Endothelial cell of umbilical vein (primary cell): Measurements from ENCODE around the gene EXD2. TPM values are rescaled to one million over a fixed set of nuclear protein-coding genes. Genes with fewer than 3 reads are reported as not detected.

Experiments
- BruUV-seq: library from RNA; stranded (reverse); fragments of 400-500 nt; replicated peaks from 2 replicates; lab custom pipeline; 2021; lab: Mats Ljungman, UMichigan
- CTCF ChIA-PET: fragments of 300-600, 350-600 bp; sonication (Branson Sonifier 250); formaldehyde crosslinking; loops from one replicate; lab custom pipeline; 2021; ENCODE audit warnings: antibody characterized with exemption, inconsistent platforms; lab: Charles Lee
- POLR2A ChIA-PET: fragments of 300-600, 350-600 bp; sonication (Branson Sonifier 250); formaldehyde crosslinking; loops from one replicate; lab custom pipeline; 2021; ENCODE audit warnings: antibody characterized with exemption, inconsistent platforms; lab: Charles Lee
- DNase-seq: peaks from one replicate; pipeline ENCODE4 v3.0.0-alpha.2; 2011; ENCODE audit warnings: low read depth, low spot score
- FAIRE-seq: peaks from 2 replicates; lab custom pipeline; 2011; peaks lifted over from hg19 to GRCh38; lab: Jason Lieb, UNC
- H2AFZ ChIP-seq: 2 replicates; pipeline ENCODE4 v1.6.0; 2012; ENCODE audit warnings: low read depth, low read length, control low read depth, inconsistent platforms
- H3K27ac ChIP-seq: 2 replicates; pipeline ENCODE4 v1.5.1; 2011; ENCODE audit warnings: low read depth, mild to moderate bottlenecking, control low read depth, low read length, moderate library complexity; ENCODE audit not compliant: insufficient read depth
- H3K27me3 ChIP-seq, 2 experiments: 2 replicates each; pipeline versions ENCODE4 v1.6.0 to v1.6.1; 2011; ENCODE audit warnings: low read length in 2 of 2, mixed read lengths in 1 of 2; ENCODE audit not compliant: control insufficient read depth in 2 of 2, insufficient read depth in 2 of 2
- H3K36me3 ChIP-seq, 2 experiments: 2 replicates in 1 of 2; 3 replicates in 1 of 2; pipeline ENCODE4 v1.5.1; 2011; ENCODE audit warnings: low read length in 2 of 2, mild to moderate bottlenecking in 1 of 2, moderate library complexity in 1 of 2; ENCODE audit not compliant: control insufficient read depth in 2 of 2, insufficient read depth in 2 of 2; ENCODE audit errors: extremely low read depth in 1 of 2
- H3K4me1 ChIP-seq: 3 replicates; pipeline ENCODE4 v1.5.1; 2011; ENCODE audit warnings: mild to moderate bottlenecking, low read length; ENCODE audit not compliant: control insufficient read depth, insufficient read depth; ENCODE audit errors: extremely low read depth
- H3K4me2 ChIP-seq: 2 replicates; pipeline ENCODE4 v1.6.1; 2011; ENCODE audit warnings: low read length, control low read depth, mixed read lengths; ENCODE audit not compliant: insufficient read depth
- H3K4me3 ChIP-seq, 3 experiments: fragments of 200-600 bp in 1 of 3; sonication (generic), shearing (Covaris generic) in 1 of 3; replicated peaks in 1 of 3; 2 replicates each; pipeline ENCODE4 v1.5.1; 2011 to 2016; ENCODE audit warnings: control low read depth in 3 of 3, low read length in 3 of 3, mild to moderate bottlenecking in 2 of 3, inconsistent platforms in 1 of 3, low read depth in 1 of 3, moderate library complexity in 1 of 3; ENCODE audit not compliant: insufficient read depth in 1 of 3
- H3K79me2 ChIP-seq: 2 replicates; pipeline ENCODE4 v1.6.0; 2012; ENCODE audit warnings: low read length, inconsistent platforms; ENCODE audit not compliant: control insufficient read depth, insufficient read depth
- H3K9ac ChIP-seq: replicated peaks from 2 replicates; pipeline ENCODE3; 2011; ENCODE audit warnings: low read length, control low read depth; ENCODE audit not compliant: insufficient read depth; ENCODE audit errors: extremely low read depth
- H3K9me1 ChIP-seq: replicated peaks from 3 replicates; pipeline ENCODE4 v1.6.0; 2011; ENCODE audit warnings: mild to moderate bottlenecking, low read length; ENCODE audit not compliant: control insufficient read depth, insufficient read depth; ENCODE audit errors: extremely low read depth
- H3K9me3 ChIP-seq: replicated peaks from 2 replicates; pipeline ENCODE4 v1.5.1; 2012; ENCODE audit warnings: low read length, inconsistent platforms; ENCODE audit not compliant: control insufficient read depth, insufficient read depth
- H4K20me1 ChIP-seq: replicated peaks from 2 replicates; pipeline ENCODE3; 2011; ENCODE audit warnings: mild to moderate bottlenecking, low read length; ENCODE audit not compliant: control insufficient read depth, insufficient read depth; ENCODE audit errors: extremely low read depth
- EZH2 ChIP-seq: IDR thresholded peaks from 2 replicates; pipeline ENCODE4 v1.6.1; 2012; ENCODE audit warnings: borderline replicate concordance, low read depth, mild to moderate bottlenecking, moderate library complexity, low read length, inconsistent platforms; ENCODE audit not compliant: severe bottlenecking
- FOS ChIP-seq: IDR thresholded peaks from 2 replicates; pipeline ENCODE4 v1.6.1; 2011; ENCODE audit warnings: mild to moderate bottlenecking, low read length, moderate library complexity, borderline replicate concordance; ENCODE audit not compliant: insufficient read depth
- GATA2 ChIP-seq: IDR thresholded peaks from 2 replicates; pipeline ENCODE4 v1.7.0; 2011; ENCODE audit warnings: low read depth, mild to moderate bottlenecking, moderate library complexity, mixed read lengths, low read length; ENCODE audit not compliant: insufficient read length, insufficient read depth
- JUN ChIP-seq: IDR thresholded peaks from 2 replicates; pipeline ENCODE4 v1.6.1; 2011; ENCODE audit warnings: borderline replicate concordance, low read depth; ENCODE audit not compliant: insufficient read length, insufficient read depth
- MAX ChIP-seq: IDR thresholded peaks from 2 replicates; pipeline ENCODE4 v1.6.1; 2011; ENCODE audit not compliant: insufficient read depth, insufficient read length
- MYC ChIP-seq: IDR thresholded peaks from one replicate; pipeline ENCODE4 v1.6.1; 2011; ENCODE audit warnings: mild to moderate bottlenecking, low read depth, low read length
- POLR2A ChIP-seq: IDR thresholded peaks from 2 replicates; pipeline ENCODE4 v1.6.1; 2012; ENCODE audit warnings: low read depth, mild to moderate bottlenecking, control low read depth, low read length
- POLR2AphosphoS5 ChIP-seq: IDR thresholded peaks from 2 replicates; pipeline ENCODE4 v1.6.1; 2012; ENCODE audit warnings: low read depth, mild to moderate bottlenecking, control low read depth, low read length, moderate library complexity; ENCODE audit not compliant: insufficient read depth
- dilution Hi-C: fragments of 300-500 bp; cut with MboI; formaldehyde crosslinking; loops from one replicate; pipeline ENCODE4 v1.15.0; 2019; ENCODE audit warnings: low sequenced_read_pairs; ENCODE audit not compliant: extremely low pct_ligation_motif_present
- intact Hi-C: fragments of 100-400 bp; cut with micrococcal nuclease; formaldehyde crosslinking; loops from one replicate; pipeline ENCODE4 v1.10.0; 2022
- polyA plus RNA-seq, 4 experiments: library from polyadenylated mRNA; depleted of rRNA in 3 of 4; stranded (reverse) in 3 of 4; unstranded in 1 of 4; fragments of >200 nt; gene quantifications; 2 replicates each; pipeline versions ENCODE4 v1.2.1 to v1.2.3, GENCODE V29; 2011 to 2012; ENCODE audit warnings: missing spikeins in 1 of 4
- total RNA-seq: library from RNA; stranded (reverse); gene quantifications from 2 replicates; pipeline ENCODE4 v1.2.3, GENCODE V29; 2021
- TF ChIP-seq, protein P1 (sequence below), 2 donors: IDR thresholded peaks; 1 replicate in 1 of 2; 2 replicates in 1 of 2; pipeline ENCODE4 v1.5.1; 2011; ENCODE audit warnings: low read length in 2 of 2, mild to moderate bottlenecking in 2 of 2, moderate library complexity in 2 of 2, control low read depth in 1 of 2, inconsistent platforms in 1 of 2, low read depth in 1 of 2; ENCODE audit not compliant: insufficient read depth in 1 of 2; ENCODE audit errors: extremely low read depth in 1 of 2

Gene EXD2
- total and polyA plus RNA-seq, 2 donors (not counting 3 experiments of a cell fraction or from before 2014, with no cell fraction given), result 11.6 to 22.6 TPM

GRCh38 chr14:69247676-69248440 lies 56.6 kb downstream of the EXD2 start:
- Histone ChIP-seq H3K79me2 (no peaks in the 10 kb centered on the region), H3K4me3 (no peak overlapping the region), H2AFZ (no peak overlapping the region), H3K4me2 (no peak overlapping the region), H3K36me3 (no peaks in the 10 kb centered on the region), H4K20me1 (no peaks in the 10 kb centered on the region), H3K4me1 (no peaks in the 10 kb centered on the region), H3K9me3 (no peaks in the 10 kb centered on the region), H3K9me1 (no peaks in the 10 kb centered on the region), H3K9ac (no peak overlapping the region), H3K27me3 (no peaks in the 10 kb centered on the region), H3K27ac (no peak overlapping the region)
- DNase-seq, result no peak
- TF ChIP-seq, protein P1, sequence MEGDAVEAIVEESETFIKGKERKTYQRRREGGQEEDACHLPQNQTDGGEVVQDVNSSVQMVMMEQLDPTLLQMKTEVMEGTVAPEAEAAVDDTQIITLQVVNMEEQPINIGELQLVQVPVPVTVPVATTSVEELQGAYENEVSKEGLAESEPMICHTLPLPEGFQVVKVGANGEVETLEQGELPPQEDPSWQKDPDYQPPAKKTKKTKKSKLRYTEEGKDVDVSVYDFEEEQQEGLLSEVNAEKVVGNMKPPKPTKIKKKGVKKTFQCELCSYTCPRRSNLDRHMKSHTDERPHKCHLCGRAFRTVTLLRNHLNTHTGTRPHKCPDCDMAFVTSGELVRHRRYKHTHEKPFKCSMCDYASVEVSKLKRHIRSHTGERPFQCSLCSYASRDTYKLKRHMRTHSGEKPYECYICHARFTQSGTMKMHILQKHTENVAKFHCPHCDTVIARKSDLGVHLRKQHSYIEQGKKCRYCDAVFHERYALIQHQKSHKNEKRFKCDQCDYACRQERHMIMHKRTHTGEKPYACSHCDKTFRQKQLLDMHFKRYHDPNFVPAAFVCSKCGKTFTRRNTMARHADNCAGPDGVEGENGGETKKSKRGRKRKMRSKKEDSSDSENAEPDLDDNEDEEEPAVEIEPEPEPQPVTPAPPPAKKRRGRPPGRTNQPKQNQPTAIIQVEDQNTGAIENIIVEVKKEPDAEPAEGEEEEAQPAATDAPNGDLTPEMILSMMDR (IDR thresholded peaks at IDR 0.05; ENCODE audit: extremely low read depth in 1 of 2, insufficient read depth in 1 of 2, low read depth in 1 of 2, low read length in 2 of 2), result peak in 1 of 2 donors; percentile 4
- no peak for TF ChIP-seq EZH2
- CTCF ChIA-PET, result interaction anchor here (1.2 to 3.0 kb wide), 3 partner anchors 99 to 212 kb away, joined by 4 to 12 read pairs (median 5); no protein-coding TSS in a partner anchor
- dilution Hi-C loops (no loop called here), intact Hi-C loops (no loop called here)
- no TSS peak for BruUV-seq
- FAIRE-seq, result no peak
- POLR2A ChIA-PET, result no interaction called here

GRCh38 chr14:69249603-69250002 lies 58.3 kb downstream of the EXD2 start:
- no peak for FAIRE-seq
- dilution Hi-C loops, result no loop called here
- POLR2A ChIA-PET, result no interaction called here

More at GRCh38 chr14:69249603-69250002, 58.3 kb downstream of the EXD2 start:
- no TSS peak for BruUV-seq
- Histone ChIP-seq H3K27ac (no peak overlapping the region), H3K36me3 (no peaks in the 10 kb centered on the region), H3K4me1 (peaks cover 2% of the 10 kb centered on the region), H3K9me1 (no peaks in the 10 kb centered on the region), H3K4me2 (no peak overlapping the region), H3K9me3 (no peaks in the 10 kb centered on the region), H3K27me3 (no peaks in the 10 kb centered on the region), H4K20me1 (no peaks in the 10 kb centered on the region), H3K9ac (no peak overlapping the region), H2AFZ (no peak overlapping the region), H3K79me2 (no peaks in the 10 kb centered on the region), H3K4me3 (no peak overlapping the region)
- no peak for DNase-seq
- CTCF ChIA-PET, result interaction anchor here (0.6 to 1.9 kb wide), 3 partner anchors 12 to 121 kb away, joined by 3 to 6 read pairs (median 4); no protein-coding TSS in a partner anchor
- TF ChIP-seq MAX (no peak), FOS (no peak), JUN (no peak), POLR2AphosphoS5 (no peak), GATA2 (no peak), EZH2 (no peak), MYC (no peak), POLR2A (no peak)
- TF ChIP-seq, protein P1 (IDR thresholded peaks at IDR 0.05; ENCODE audit: extremely low read depth in 1 of 2, insufficient read depth in 1 of 2, low read depth in 1 of 2, low read length in 2 of 2), result no peak
- intact Hi-C loops, result no loop called here
